Hematopoietic multipotent progenitor cell treated with erythropoietin and hydrocortisone succinate and interleukin-3 and kit ligand, for 15 days (in vitro differentiated cells): Measurements from ENCODE around the gene GOLGA6A.
A peak's percentile ranks its signal among the peaks of the same experiment; 100 is the strongest.
"Not testable (repeated sequence)": the region's sequence is repeated elsewhere in the genome, so short reads cannot be mapped to it uniquely, and the experiment has no call there.

Source experiments
- DNase-seq: peaks from one replicate; pipeline ENCODE4 v3.0.0-alpha.2; 2015; ENCODE audit warnings: low spot score

Gene GOLGA6A

DNA sequence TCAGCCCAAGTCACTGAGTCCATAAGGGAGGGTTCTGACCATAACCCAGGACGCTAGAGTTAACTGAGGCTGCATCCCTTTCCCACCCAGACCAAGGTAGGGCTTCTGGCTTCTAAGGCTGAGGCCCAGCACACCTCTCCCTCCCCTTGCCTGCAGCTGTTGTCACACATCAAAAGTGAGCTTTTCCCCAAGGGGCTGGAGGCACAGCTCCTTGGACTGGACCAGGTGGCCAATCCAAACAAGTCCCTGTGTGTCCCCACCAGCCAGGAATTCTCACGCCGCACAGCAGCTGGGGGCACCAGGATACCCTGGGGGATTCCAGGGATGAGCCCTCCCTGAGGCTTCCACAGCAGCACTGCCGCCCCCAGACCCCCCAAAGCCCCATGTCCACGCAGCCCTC, 25.8 kb upstream of the GOLGA6A start:
- no peak for DNase-seq

DNA sequence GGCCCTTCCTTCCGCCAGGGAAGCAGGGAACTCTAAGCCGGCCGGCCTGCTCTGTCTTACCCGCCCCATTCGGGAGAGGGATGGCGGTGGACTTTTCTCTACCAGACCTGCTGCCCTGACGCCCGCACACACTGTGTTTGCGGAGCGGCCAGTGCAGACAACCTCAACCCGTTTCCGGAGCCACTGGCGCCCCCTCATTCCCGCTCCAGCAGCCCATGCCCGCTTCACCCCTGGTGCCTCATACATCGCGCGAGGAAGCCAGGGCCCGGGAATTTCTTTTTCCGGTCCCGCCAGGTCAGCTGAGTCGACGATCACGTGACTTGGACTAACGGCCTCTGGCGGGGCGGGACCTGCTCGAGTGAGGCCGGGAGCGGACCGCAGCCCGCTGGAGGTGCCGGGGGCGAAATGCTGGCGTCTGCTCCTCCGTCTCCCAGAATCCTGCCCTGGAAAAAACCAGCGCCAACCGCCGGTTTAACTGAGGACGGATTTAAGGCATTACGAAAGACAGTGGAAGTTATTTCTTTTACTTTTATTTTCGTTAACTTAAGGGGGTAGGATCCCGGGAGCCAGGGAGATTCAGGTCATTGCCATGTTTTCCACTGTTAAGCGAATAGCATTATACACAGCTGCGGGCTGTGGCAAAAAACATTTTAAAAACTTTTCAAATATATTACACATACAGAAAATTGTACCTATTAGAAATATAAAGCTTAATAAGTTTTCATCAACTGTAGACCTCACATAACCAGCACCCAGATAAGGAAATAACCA, 17.8 kb upstream of the GOLGA6A start:
- DNase-seq = peak; percentile 73

DNA sequence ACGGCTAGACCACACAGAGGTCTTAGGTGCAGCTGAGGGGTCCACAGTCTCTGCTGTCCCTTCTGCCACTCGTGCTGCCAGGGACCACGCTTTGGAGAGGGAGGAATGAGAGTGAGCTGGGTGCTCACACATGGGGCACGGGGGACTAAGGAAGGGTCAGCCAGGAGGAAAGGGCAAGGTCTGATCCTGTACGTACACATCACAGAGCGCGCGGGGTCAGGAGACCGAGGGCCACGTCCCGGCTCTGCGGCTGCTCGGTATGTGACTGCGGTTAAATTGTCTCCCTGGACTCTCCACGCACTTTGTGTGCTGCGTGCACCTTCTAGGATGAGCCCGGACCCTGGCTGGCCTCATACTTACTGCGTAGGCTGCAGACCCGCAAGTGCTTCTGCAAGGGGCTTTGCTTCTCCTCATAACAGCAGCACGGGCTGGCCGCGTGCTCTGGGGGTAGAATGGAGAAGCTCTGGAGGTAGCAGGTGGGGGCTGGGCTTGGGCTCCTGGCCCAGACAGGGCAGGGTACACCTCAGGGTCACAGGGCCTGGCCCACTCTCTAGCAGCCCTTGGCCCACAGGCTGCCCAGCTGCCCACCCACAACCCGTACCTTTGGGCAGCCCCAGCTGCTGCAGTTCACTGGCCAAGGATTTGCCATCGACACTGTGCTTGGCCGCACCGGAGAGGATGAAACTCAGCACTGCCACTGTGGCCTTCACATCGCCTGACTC, 14.6 kb upstream of the GOLGA6A start:
- not testable (repeated sequence) for DNase-seq

DNA sequence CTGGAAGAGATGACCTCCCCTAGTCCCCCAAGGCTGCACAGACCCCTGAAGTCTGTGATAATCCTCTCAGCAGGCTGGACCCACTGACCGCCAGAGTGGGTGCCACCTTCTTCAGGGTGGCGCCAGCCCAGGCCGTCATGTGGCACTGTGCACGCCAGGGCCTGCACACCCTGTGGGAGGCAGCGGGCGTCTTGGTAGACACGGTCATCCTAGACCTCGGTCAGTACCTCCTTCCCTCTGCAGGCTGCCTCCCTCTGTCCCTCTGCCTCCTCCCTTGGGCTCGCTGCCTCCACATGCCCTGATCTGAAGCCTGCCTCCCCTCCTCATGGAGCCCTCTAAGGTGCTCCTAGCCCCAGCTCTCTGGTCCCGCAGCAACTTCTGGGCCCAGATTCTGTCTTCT, 13.3 kb upstream of the GOLGA6A start:
- DNase-seq = not testable (repeated sequence)

DNA sequence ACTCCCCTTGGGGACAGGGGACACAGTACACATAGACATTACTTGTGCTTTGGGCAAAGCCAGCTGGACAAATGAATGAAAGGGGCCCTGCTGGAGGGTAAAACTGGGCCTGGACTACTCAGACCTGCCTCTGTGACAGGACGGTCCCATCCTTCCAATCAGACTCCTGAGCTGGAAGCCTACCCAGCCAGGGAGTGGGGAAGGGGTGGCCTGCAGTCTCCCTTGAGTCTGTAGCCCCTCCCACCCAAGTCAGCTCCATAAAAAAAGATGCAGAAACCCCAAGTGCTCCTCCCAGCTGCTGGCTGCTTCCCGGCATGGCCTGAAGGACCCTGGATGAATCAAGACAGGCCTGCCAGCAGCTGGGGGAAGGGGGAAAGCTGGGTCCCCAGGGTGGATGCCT, 12.2 kb upstream of the GOLGA6A start:
- DNase-seq = not testable (repeated sequence)

DNA sequence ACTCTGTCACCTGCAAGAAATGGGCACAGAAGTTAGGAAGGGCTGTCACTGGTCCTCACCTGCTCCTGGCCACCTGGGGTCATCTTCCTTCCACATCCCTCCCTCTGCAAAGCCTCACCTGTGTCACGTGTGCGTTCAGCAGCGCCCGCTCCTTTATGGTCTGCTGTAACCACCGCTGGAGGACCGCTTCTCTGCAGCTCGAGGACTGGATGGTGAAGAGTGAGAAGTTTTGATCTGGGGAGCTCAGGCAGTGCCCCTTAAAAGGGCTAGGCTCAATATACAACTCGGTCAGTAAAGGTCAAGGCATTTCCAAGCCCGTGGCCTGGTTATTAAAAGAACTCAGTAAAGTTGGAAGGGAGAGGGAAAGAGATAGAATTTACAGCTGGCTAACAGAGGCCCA, 6.6 kb downstream of the GOLGA6A start:
- not testable (repeated sequence) for DNase-seq

DNA sequence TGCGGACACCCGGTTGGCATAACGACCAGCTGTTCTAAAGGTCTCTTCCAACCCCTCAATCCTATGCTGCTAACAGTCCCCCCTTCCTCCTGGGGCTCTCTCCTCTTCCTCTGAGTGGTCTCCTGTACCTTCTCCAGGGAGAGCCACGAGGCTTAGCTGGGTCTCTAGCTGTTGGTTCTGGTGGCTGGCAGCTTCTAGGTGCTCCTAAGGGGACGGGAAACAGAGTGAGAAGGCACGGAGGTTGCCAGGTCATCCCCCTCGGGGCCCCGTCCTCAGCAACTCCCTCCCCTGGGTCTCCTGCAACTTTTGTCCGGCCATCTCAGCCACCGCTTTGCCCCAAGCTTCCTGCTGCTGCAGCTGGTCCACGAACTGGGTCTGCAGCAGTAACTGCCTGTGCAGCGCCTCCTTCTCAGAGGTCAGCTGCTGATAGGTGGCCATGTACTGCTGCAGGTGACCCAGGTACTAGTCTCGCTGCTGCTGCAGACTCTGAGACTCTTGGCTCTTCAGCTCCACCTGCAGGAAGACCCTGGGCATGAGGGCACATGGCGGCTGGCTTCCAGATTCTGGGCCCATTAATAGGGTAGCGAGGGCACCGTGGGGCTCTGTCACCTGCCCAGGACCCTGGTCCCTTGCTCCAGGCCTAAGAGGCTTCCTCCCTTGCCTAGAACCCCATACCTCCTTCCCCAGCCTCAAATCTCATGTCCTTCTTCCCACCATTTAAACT, 9.6 kb downstream of the GOLGA6A start:
- DNase-seq = not testable (repeated sequence)

DNA sequence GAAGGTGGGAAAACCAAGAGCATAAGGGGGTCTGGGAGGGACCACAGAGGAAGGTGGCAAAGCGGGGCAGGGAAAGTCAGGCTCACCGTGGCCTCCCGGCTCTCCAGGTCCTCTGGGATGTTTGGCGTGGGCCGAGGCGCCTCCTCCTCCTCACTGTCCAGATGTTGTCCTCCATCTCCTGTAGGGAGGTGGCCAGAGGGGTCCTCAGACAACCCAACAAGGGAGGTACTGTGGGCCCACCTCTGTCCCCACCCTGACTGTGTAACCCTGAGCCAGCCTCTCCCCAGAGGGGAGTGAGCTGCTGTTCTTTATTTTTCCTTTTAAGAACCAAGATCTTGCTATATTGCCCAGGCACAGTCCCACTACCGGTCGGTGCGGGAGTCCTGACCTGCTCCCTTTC, 10.2 kb downstream of the GOLGA6A start:
- not testable (repeated sequence) for DNase-seq

DNA sequence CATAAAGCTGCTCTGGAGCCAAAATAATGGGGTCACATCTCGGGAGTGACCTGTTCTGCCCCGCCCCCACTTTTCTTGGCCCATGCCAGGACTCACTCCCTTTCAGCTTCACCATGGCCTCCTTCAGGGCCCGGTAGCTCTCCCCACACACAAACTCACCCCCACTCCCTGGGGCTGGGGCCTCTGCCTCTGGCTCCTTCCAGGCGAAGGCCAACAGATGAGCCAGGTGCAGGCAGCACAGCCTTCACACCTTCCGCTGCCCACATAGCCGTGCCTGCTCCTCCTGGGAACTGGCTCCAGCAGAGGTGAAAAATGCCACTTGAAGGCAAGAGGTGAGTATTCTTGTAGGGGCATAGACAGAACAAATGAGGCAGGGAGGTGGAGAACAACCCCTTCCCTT, 10.7 kb downstream of the GOLGA6A start:
- DNase-seq = not testable (repeated sequence)

DNA sequence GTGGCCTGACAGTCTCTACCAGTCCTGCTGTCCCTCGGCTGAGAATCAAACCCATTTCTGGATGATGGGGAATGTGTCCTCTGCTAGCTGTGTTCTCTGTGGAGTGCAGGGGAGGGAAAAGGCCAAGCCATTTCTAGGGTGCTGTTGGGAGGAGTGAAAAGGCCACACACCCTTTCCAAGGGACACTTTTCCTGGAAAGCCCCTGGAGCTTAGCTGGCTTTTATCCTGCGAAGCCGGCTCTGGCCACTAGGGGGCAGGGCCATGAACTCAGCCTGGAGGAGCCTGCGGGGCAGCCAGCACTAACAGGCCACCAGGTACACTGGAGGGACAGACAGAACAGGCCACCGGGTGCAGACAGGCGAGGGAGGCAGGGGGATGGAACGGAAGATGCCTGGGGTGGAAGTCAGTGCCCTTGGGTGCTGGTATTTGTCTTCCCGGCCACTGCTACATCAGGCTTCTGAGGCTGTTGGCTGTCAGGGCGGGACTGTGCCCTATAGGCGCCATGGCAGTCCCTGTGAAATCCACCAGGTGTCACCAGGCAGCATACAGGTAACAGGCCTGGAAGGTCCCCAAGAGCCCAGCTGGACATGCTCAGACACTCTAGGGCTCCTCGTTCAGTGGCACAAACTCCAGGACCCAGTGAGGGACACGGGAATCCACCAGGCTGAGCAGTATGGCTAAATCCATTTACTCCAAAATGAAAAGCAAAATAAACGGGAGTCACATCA, 16.5 kb downstream of the GOLGA6A start:
- not testable (repeated sequence) for DNase-seq

DNA sequence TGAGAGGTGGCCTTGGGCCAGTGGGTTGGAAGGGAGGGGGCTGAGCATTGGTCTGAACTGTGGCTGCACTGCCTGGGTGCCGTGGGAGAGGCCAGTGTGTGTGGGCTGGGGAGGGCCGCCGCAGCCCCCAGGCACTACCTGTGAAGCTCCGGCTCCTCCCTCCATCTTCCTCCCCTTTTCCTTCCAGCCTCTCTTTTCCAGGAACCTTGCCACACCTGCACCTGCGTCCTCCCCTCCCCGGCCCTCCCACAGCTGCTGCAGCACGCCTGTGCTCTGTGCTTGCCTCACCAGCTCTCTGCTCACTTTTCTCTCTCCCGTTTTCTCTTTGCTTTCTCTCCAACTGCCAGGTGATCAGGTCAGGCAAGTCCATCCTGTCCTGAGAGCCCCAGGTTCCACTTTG, 17.5 kb downstream of the GOLGA6A start:
- DNase-seq = not testable (repeated sequence)

DNA sequence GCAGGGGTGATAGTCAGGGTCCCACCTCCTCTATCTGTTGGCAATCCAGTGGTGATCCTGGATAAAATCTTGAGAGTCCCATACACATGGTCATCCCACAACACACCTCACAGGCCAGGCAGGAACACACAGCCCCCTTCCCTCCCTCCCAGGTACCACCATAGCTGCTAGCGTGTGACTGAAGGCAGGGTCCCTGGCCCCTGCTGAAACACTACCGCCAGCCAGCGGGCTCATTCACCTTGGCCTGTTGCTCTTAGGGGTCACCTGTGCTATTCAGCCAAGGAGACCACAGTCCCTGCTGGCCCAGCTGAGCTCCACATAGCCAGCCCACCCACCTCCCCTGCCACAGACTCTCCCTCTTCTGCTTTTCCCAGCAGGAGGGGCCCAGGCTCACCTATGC, 18.2 kb downstream of the GOLGA6A start:
- not testable (repeated sequence) for DNase-seq

DNA sequence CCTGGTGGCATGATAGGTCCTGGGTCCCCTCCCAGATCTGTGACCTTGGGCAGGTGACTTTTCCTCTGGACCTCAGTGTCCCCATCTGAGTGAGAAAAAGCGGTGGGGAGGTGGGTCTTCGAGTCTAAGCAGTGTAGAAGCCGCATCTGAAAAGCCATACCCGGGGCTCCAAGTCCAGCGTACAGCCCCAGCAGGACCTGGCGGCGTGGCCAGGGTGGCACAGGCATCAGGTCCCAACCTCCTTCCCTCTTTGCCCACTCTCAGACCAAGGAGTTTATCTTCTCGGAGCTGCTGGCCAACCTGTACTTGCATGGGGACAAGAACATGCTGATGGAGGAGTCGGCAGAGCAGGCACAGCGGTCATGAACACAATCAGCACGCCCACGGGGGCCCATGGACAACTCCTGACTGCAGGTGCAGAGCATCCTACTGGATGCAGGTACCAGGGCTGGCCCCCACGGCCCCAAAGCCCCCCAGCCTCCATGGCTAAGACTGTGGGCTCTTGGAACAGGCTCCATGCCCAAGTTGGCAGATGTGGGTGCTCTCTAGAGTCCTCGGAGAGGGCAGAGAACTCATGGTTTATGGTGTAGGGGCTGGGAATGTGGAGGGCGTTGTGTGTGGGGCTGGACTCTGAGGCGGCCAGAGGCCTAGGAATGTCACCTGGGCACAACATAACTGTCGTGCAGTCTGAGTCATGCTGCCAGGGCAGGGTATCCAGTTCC, 18.8 kb downstream of the GOLGA6A start:
- DNase-seq = not testable (repeated sequence)

DNA sequence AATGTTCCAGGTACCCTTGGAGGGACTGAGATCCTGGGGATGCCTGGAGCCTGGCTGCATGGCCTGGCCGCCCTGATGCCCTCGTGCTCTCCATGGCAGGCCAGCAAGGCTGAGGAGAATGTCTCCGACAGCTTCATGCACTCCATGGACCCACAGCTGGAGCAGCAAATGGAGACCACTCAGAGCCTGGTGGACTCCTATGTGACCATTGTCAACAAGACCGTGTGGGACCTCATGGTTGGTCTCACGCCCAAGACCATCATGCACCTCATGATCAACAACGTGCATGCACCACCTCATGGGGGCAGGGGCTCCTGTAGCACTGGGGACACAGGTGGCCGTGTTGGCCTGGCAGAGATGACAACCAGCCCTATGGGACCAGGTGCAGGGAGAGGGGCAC, 19.7 kb downstream of the GOLGA6A start:
- DNase-seq = no peak

DNA sequence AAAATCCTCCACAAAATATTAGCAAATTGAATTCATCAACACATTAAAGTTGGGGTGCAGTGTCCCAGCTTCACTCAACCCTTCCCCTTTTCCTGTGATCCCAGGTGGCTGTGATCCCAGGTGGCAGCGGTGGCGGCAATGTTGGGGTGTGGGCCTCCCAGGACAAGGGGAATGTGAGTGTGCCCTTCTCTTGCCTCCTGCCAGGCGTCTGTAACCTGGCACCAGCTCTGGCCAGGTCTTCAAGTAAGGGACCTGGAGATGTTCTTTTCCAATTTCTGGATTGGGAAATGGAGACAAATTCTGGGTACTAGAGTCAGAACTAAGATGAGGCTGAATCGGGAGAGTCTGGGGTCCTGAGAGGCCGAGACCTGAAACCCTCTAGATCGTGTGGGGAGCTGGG, 20.1 kb downstream of the GOLGA6A start:
- DNase-seq = no peak

DNA sequence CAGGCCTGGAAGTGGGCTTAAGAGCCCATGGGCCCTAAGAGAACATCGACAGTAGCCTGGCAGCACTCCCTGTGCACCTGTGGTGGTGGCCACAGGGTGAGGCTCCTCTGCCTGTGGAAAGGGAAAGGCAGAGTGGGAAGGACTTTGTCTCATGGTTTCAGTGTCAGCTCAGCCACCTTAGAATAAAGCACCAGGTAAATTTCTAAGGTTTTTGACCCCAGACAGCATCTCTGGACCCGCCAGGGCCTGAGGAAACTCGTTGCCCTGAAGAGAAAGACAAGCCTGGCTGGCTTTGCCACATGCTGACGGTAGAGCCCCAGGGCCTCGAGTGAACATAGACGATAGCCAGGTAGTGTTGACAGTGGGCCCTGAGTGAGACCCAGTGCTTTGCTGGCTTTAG, 22.1 kb downstream of the GOLGA6A start:
- DNase-seq = no peak

DNA sequence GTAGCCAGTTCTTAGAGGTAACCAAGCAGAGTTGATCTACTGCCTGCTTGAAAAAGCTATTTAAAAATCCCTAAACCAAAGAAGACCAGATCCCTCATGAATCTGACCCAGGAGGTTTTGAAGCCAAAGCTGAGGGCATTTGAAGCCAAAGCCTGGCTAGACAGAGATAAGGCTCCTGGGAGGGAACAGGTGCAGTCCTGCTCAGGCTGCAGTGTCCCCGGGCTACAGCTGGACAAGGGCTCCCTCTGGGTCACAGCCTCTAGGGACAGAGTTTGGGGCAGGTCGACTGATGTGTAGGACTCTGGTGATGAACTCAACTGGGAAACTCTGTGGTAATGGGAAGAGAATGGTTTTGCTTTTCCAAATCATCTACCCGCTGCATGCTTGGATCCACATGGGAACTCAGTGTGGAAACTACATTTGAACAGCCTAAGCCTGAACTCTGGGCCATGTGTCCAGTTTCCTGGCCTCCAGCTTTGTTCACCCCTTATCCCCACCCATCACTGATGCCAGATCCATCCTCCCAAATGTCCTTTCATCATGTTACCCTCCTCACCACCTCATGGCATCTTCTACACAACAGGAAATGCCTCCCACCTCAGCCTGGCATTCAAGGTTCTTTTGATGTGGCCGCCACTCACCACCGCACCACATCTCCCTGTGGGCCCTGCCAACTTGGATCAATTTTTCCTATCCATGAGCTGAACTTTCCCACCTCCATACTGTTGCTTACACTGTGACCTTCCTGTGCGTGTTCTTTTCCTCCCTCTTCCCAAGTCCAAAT, 23.1 kb downstream of the GOLGA6A start:
- DNase-seq = not testable (repeated sequence)

DNA sequence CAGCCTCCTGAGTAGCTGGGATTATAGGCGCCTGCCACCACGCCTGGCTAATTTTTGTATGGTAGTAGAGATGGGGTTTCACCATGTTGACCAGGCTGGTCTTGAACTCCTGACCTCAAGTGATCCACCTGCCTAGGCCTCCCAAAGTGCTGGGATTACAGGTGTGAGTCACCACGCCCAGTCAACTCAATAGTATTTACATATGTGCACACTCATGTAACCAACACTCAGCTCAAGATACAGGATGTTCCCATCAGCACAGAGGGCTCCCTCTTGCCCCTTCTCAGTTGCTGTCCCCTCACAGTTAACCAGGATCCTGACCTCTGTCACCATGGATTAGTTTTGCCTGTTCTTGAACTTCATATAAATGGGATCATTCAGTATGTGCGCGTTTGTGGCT, 26.0 kb downstream of the GOLGA6A start:
- DNase-seq = not testable (repeated sequence)

DNA sequence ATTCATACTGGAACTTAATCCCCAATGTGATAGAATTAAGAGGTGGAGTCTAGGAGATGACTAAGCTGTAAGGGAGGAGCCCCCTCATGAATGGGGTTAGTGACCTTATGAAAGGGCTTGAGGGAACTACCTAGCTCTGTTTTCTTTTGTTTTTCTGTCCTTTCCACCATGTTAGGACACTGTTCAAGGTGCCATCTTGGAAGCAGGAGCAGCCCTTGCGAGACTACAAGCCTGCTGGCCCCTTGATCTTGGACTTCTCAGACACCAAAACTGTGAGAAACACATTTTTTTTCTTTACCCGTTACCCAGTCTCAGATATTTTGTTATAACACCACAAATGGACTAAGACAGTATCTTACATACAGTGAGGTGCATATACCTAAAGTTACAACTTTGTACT, 26.5 kb downstream of the GOLGA6A start:
- DNase-seq = no peak

DNA sequence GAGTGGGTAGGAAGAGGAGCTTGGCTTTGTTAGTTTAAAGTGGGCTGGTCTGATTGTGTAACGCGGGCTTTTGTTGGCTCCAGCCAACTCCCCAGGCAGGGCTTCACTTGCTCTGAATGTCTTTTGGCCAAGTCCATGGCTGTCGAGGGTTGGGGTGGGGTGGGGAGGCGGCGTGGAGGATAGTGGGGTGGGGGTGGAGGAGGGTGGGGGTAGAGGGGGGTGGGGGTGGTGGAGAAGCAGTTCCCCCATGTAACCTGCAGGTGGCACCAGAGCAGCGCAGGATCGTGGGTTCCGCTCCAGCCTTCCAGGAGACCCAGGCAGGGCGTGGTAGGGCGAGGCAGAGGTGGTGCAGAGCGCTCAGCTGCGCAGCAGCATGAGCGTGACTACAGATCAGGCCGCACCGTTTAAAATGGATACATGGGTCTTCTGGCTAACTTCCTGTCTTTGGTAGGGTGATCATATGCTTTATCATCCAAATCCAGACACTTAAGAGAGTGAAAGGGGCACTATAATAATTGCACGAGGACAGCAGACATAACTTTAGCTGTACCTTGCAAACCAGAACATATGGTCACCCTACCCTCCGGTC, 28.3 kb downstream of the GOLGA6A start:
- DNase-seq = peak; percentile 77
